Fibroblast of pulmonary artery (primary cell): Measurements from ENCODE around the gene MAGEF1.

Experiments used
- DNase-seq: peaks from one replicate; pipeline ENCODE4 v3.0.0-alpha.2; 2010; ENCODE audit warnings: low read depth
- H3K4me3 ChIP-seq: replicated peaks from 2 replicates; pipeline ENCODE4 v1.5.1; 2011; ENCODE audit warnings: low read depth, mild to moderate bottlenecking, control low read depth, low read length, moderate library complexity
- TF ChIP-seq, protein P1 (sequence below): IDR thresholded peaks from 2 replicates; pipeline ENCODE4 v1.5.1; 2011; ENCODE audit warnings: mild to moderate bottlenecking, control low read depth, low read length, inconsistent platforms; ENCODE audit errors: missing control alignments

The MAGEF1 gene

DNA sequence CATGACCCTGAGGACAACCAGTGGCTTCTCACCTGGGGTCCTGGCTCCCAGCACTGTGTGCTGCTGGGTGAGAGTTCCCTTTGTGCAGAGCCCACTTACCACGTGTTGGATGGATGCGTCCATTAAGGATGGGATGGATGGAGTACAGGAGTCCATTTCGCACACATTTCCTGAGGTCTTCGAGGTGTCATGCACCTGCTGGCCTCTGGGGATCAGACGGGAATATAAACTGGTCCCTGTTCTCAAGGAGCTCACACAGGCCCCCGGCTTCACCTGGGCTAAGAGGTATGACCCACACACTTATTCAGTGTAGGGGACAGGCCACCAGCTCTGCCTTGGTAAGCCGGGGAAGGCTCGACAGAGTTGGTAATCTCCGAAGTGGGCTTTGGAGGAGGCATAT lies 39.5 kb downstream of the MAGEF1 start:
- DNase-seq, result no peak
- TF ChIP-seq, protein P1, sequence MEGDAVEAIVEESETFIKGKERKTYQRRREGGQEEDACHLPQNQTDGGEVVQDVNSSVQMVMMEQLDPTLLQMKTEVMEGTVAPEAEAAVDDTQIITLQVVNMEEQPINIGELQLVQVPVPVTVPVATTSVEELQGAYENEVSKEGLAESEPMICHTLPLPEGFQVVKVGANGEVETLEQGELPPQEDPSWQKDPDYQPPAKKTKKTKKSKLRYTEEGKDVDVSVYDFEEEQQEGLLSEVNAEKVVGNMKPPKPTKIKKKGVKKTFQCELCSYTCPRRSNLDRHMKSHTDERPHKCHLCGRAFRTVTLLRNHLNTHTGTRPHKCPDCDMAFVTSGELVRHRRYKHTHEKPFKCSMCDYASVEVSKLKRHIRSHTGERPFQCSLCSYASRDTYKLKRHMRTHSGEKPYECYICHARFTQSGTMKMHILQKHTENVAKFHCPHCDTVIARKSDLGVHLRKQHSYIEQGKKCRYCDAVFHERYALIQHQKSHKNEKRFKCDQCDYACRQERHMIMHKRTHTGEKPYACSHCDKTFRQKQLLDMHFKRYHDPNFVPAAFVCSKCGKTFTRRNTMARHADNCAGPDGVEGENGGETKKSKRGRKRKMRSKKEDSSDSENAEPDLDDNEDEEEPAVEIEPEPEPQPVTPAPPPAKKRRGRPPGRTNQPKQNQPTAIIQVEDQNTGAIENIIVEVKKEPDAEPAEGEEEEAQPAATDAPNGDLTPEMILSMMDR, result no peak
- H3K4me3 ChIP-seq, result no peak overlapping the region

DNA sequence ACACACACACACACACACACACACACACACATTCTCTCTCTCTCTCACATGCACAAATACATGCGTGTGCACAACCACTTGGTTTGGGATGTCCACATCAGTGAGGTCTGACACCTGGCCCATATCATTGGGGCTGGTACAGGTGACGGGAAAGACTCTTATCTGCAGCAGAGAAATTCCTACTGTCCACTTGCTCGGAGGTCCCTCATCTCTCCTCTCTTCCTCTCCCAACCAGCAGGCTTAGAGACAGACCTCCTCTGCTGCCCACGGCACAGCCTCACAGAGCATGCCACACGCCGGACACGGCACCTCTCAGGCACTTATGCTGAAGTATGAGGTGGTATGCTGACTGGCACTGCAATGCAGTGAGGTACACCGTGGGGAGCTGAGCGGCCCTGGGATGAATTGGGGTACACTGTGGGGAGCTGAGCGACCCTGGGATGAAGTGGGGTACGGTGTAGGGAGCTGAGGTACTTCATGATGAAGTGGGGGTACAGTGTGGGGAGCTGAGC lies 41.7 kb downstream of the MAGEF1 start:
- TF ChIP-seq, protein P1, result no peak
- H3K4me3 ChIP-seq, result no peak overlapping the region
- no peak for DNase-seq

DNA sequence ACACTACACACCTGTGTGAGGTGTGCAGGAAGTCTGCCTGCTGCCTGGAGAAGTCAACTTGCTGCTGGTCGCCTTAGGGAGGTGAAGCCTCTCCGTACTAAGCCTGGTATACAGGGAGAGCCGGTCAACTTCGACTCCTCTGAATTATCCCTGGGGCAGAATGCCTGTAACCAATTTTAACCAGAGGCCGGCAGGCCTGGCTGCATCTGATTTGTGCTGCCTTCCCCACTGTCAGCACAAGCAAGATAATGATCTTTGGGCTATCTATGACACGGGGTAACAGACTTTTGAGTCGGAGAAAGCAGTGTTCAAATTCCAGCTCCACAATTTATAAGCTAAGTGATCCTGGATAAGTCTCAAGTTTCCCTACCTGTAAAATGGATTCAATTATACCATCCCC lies 42.3 kb downstream of the MAGEF1 start:
- no peak for DNase-seq
- H3K4me3 ChIP-seq, result no peak overlapping the region
- TF ChIP-seq, protein P1, result no peak

DNA sequence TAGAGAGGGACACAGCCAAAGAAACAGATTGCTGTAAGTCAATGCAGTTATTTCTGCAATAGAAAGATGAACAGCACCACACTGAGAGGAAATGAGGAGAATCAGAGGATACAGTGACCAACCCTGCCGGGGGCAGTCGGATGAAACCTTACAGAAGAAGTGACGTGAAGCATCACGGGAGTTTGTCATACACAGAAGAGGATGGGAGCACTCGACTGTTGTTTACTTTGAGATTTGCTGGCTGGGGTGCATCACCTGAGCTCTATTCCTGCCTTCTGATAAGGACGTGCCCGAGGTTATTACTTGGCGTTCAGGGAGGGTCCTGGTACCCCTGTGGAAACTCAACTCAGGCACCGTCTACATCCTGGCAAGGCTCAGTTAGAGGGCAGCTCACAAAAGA lies 45.4 kb downstream of the MAGEF1 start:
- H3K4me3 ChIP-seq, result no peak overlapping the region
- DNase-seq, result no peak
- TF ChIP-seq, protein P1, result no peak

DNA sequence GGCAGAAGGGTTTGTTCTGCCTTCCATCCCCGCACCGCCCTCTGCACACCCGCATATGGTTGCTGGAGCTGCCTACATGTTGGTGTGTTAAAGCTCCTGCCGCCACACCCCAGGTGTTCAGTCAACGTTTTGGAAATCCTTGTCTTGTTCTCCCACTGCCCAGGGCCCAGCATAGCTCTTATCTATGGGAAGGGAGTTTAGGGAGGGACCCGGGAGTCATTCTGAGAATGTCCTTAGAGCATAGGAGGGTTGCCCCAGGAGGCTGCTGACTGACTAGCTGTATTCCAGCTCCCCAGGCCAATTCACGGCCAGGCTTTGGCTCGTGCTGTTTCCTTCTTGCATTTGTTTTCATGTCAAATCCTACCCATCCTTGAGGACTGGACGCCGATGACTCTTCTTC lies 46.8 kb downstream of the MAGEF1 start:
- no peak overlapping the region for H3K4me3 ChIP-seq
- TF ChIP-seq, protein P1, result no peak
- DNase-seq, result no peak

DNA sequence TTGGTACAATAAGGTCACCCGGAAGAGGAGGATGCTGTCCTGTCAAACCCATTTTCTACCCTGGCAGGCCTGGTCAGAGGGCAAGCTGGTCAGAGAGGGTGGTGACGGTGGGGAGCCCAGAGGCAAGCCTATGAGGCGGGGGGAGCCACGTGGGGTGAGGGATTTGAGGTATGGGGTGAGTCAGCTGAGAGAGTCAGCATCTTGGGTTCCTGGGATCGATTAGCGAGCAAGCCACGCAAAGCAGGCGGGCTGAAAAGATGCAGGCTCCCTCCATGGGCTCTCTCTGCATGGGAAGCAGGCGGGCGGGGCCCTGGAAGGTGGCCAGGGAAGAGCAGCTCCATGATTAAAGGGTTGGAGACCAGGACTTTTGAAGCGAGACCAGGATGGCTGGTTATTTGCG lies 48.1 kb downstream of the MAGEF1 start:
- H3K4me3 ChIP-seq, result no peak overlapping the region
- TF ChIP-seq, protein P1, result no peak
- no peak for DNase-seq

DNA sequence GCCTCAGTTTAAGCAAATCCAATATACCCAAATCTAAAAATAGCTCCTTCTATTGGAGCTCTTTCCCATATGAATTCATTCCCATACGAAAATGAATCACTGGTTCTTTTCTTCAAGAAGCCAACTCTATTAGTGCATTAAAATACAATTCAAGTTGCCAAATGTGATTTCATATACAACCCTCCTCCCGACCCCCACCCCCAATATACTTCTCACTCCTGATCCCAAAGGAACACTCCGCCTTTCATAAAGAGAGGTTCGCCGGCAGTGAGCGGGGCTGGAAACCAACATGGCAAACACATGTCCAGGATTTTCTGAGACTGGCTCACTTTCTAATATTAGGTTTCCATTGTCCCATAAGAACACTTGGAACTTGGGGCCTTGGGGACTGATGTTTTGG lies 48.5 kb downstream of the MAGEF1 start:
- TF ChIP-seq, protein P1, result no peak
- no peak for DNase-seq

More for the DNA sequence above, 48.5 kb downstream of the MAGEF1 start:
- H3K4me3 ChIP-seq, result no peak overlapping the region
